Upper lobe of left lung (tissue), 4 donors: ENCODE measurements around the gene NDUFA13.

Experiments used
- CTCF ChIP-seq, 6 experiments: fragments of 450-650 bp in 4 of 6; fragments of 200-600 bp in 2 of 6; sonication (generic) in 2 of 6; IDR thresholded peaks; one replicate each; pipeline ENCODE4 v1.5.1; 2016 to 2019; ENCODE audit warnings: antibody characterized with exemption in 6 of 6
- POLR2AphosphoS5 ChIP-seq, 2 donors: sonication (generic); formaldehyde crosslinking; IDR thresholded peaks; one replicate each; pipeline ENCODE4 v1.5.1; 2017; ENCODE audit warnings: antibody characterized with exemption in 2 of 2

GRCh38 chr19:19537075-19538048 lies 21.3 kb downstream of the NDUFA13 start:
- no peak for TF ChIP-seq CTCF (IDR thresholded peaks at IDR 0.05)
- TF ChIP-seq POLR2AphosphoS5 (IDR thresholded peaks at IDR 0.05) = no peak
